ENCODE measurements around the gene QRFPR.

DNA sequence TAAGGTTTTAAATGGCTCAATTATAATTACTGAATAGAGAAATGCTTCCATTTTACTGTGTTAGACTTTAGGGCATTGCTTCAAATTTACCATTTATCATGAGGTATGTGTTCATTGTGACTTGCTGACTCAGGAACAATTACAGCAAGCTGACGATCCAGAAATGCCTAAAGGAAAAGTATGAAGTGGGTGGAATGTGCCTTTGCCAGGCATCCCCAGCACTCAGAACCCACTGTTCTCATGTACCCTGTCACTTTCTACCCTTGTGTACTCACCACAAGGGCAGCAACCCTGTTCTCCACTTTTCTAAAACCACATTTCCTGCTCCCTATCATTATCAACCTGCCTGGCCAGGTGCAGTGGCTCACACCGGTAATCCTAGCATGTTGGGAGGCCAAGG is 41.5 kb downstream of the QRFPR start:
- TF ChIP-seq, protein P1, sequence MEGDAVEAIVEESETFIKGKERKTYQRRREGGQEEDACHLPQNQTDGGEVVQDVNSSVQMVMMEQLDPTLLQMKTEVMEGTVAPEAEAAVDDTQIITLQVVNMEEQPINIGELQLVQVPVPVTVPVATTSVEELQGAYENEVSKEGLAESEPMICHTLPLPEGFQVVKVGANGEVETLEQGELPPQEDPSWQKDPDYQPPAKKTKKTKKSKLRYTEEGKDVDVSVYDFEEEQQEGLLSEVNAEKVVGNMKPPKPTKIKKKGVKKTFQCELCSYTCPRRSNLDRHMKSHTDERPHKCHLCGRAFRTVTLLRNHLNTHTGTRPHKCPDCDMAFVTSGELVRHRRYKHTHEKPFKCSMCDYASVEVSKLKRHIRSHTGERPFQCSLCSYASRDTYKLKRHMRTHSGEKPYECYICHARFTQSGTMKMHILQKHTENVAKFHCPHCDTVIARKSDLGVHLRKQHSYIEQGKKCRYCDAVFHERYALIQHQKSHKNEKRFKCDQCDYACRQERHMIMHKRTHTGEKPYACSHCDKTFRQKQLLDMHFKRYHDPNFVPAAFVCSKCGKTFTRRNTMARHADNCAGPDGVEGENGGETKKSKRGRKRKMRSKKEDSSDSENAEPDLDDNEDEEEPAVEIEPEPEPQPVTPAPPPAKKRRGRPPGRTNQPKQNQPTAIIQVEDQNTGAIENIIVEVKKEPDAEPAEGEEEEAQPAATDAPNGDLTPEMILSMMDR (conservative IDR thresholded peaks at IDR 0.05): no peak
- TF ChIP-seq ZFX (IDR thresholded peaks at IDR 0.05): no peak

Data from C4-2B (cell line).